ENCODE results near the gene CDH8. TPM values are rescaled to one million over a fixed set of nuclear protein-coding genes. Genes with fewer than 3 reads are reported as not detected.

The CDH8 gene
- total RNA-seq, 1 donor from 2014 or later: not detected

- intact Hi-C loops (cut with micrococcal nuclease): no loop called here
Measured at GRCh38 chr16:62029947-62030346, 6.3 kb downstream of the CDH8 start.

GRCh38 chr16:62022688-62023087, 13.6 kb downstream of the CDH8 start:
- intact Hi-C loops (cut with micrococcal nuclease): no loop called here

GRCh38 chr16:62021161-62021581, 15.1 kb downstream of the CDH8 start:
- intact Hi-C loops (cut with micrococcal nuclease): no loop called here

GRCh38 chr16:62020681-62021080, 15.6 kb downstream of the CDH8 start:
- intact Hi-C loops (cut with micrococcal nuclease): no loop called here

- intact Hi-C loops (cut with micrococcal nuclease): no loop called here
Measured at GRCh38 chr16:62019851-62020250, 16.4 kb downstream of the CDH8 start.

- intact Hi-C loops (cut with micrococcal nuclease): no loop called here
Measured at GRCh38 chr16:62018301-62019060, 17.8 kb downstream of the CDH8 start.

GRCh38 chr16:62014319-62014923, 21.8 kb downstream of the CDH8 start:
- intact Hi-C loops (cut with micrococcal nuclease): no loop called here

- intact Hi-C loops (cut with micrococcal nuclease): no loop called here
Measured at GRCh38 chr16:62010186-62010585, 26.1 kb downstream of the CDH8 start.

- intact Hi-C loops (cut with micrococcal nuclease): no loop called here
Measured at GRCh38 chr16:61998460-61998859, 37.8 kb downstream of the CDH8 start.

- intact Hi-C loops (cut with micrococcal nuclease): no loop called here
Measured at GRCh38 chr16:61993108-61993507, 43.1 kb downstream of the CDH8 start.

GRCh38 chr16:61987474-61988012, 48.7 kb downstream of the CDH8 start:
- intact Hi-C loops (cut with micrococcal nuclease): no loop called here

GRCh38 chr16:61969077-61969382, 67.2 kb downstream of the CDH8 start:
- intact Hi-C loops (cut with micrococcal nuclease): no loop called here

GRCh38 chr16:61968242-61969076, 67.8 kb downstream of the CDH8 start:
- intact Hi-C loops (cut with micrococcal nuclease): no loop called here

- intact Hi-C loops (cut with micrococcal nuclease): no loop called here
Measured at GRCh38 chr16:61957075-61957855, 79.0 kb downstream of the CDH8 start.

- intact Hi-C loops (cut with micrococcal nuclease): no loop called here
Measured at GRCh38 chr16:61952841-61953240, 83.4 kb downstream of the CDH8 start.

- intact Hi-C loops (cut with micrococcal nuclease): no loop called here
Measured at GRCh38 chr16:61948414-61948813, 87.8 kb downstream of the CDH8 start.

GRCh38 chr16:61946019-61946418, 90.2 kb downstream of the CDH8 start:
- intact Hi-C loops (cut with micrococcal nuclease): no loop called here

GRCh38 chr16:61945511-61945910, 90.7 kb downstream of the CDH8 start:
- intact Hi-C loops (cut with micrococcal nuclease): no loop called here

GRCh38 chr16:61944004-61944403, 92.2 kb downstream of the CDH8 start:
- intact Hi-C loops (cut with micrococcal nuclease): no loop called here

- intact Hi-C loops (cut with micrococcal nuclease): no loop called here
Measured at GRCh38 chr16:61940611-61941010, 95.6 kb downstream of the CDH8 start.

GRCh38 chr16:61937646-61938045, 98.6 kb downstream of the CDH8 start:
- intact Hi-C loops (cut with micrococcal nuclease): no loop called here

Measured in T-helper 1 cell treated with Interleukin-12 subunit alpha and Interleukin-12 subunit beta and Interleukin-4 antibody, amounts not matched to agents 30 ng/mL and 1 ng/mL, for 36 hours (primary cell).